H9 (cell line): ENCODE measurements around the gene PTEN. TPM values are rescaled to one million over a fixed set of nuclear protein-coding genes. Genes with fewer than 3 reads are reported as not detected.

Experiments used
- DNase-seq: peaks from one replicate; pipeline ENCODE4 v3.0.0-alpha.2; 2017
- H2AFZ ChIP-seq: one replicate; pipeline ENCODE4 v1.6.1; 2013; ENCODE audit warnings: mild to moderate bottlenecking, low read length, control low read depth, moderate library complexity
- H2AK5ac ChIP-seq: 2 replicates; pipeline ENCODE4 v1.6.1; 2013; ENCODE audit warnings: low read length, control low read depth, mixed read lengths; ENCODE audit not compliant: insufficient read length
- H2BK120ac ChIP-seq: one replicate; pipeline ENCODE4 v1.6.1; 2013; ENCODE audit warnings: low read depth, mild to moderate bottlenecking, low read length, control low read depth, inconsistent platforms; ENCODE audit not compliant: poor library complexity, severe bottlenecking
- H2BK12ac ChIP-seq: 2 replicates; pipeline ENCODE4 v1.6.1; 2013; ENCODE audit warnings: low read length, control low read depth, mixed read lengths, low read depth; ENCODE audit not compliant: insufficient read length
- H2BK15ac ChIP-seq: 2 replicates; pipeline ENCODE4 v1.6.1; 2013; ENCODE audit warnings: low read depth, low read length, control low read depth
- H2BK20ac ChIP-seq: one replicate; pipeline ENCODE4 v1.6.1; 2013; ENCODE audit warnings: low read depth, mild to moderate bottlenecking, low read length, control low read depth, inconsistent platforms; ENCODE audit not compliant: poor library complexity, severe bottlenecking
- H2BK5ac ChIP-seq: 2 replicates; pipeline ENCODE4 v1.6.1; 2013; ENCODE audit warnings: low read length, control low read depth, mixed read lengths; ENCODE audit not compliant: insufficient read length
- H3K14ac ChIP-seq: 2 replicates; pipeline ENCODE4 v1.6.1; 2013; ENCODE audit warnings: low read length, control low read depth; ENCODE audit not compliant: insufficient read depth
- H3K18ac ChIP-seq: 2 replicates; pipeline ENCODE4 v1.6.1; 2013; ENCODE audit warnings: low read depth, mild to moderate bottlenecking, mixed read lengths, low read length, control low read depth; ENCODE audit not compliant: insufficient read length
- H3K23ac ChIP-seq: 2 replicates; pipeline ENCODE4 v1.6.1; 2013; ENCODE audit warnings: low read length, control low read depth, mixed read lengths, low read depth; ENCODE audit not compliant: insufficient read length
- H3K23me2 ChIP-seq: 2 replicates; pipeline ENCODE4 v1.6.1; 2013; ENCODE audit warnings: low read depth, mild to moderate bottlenecking, mixed read lengths, low read length, control low read depth; ENCODE audit not compliant: insufficient read length, poor library complexity, severe bottlenecking
- H3K27ac ChIP-seq: 2 replicates; pipeline ENCODE4 v1.5.1; 2013; ENCODE audit warnings: low read length, control low read depth, mixed read lengths, low read depth; ENCODE audit not compliant: insufficient read length
- H3K27me3 ChIP-seq: 2 replicates; pipeline ENCODE4 v1.6.1; 2013; ENCODE audit warnings: low read length, control low read depth, inconsistent platforms; ENCODE audit not compliant: insufficient read depth
- H3K4ac ChIP-seq: 2 replicates; pipeline ENCODE4 v1.6.1; 2013; ENCODE audit warnings: low read depth, mild to moderate bottlenecking, control low read depth, inconsistent platforms, low read length, moderate library complexity
- H3K4me1 ChIP-seq: 2 replicates; pipeline ENCODE4 v1.6.1; 2013; ENCODE audit warnings: low read length, control low read depth, inconsistent platforms; ENCODE audit not compliant: insufficient read depth
- H3K4me2 ChIP-seq: 2 replicates; pipeline ENCODE4 v1.6.1; 2013; ENCODE audit warnings: low read length, control low read depth, mixed read lengths; ENCODE audit not compliant: insufficient read length, insufficient read depth
- H3K56ac ChIP-seq: 2 replicates; pipeline ENCODE4 v1.6.1; 2013; ENCODE audit warnings: low read depth, mild to moderate bottlenecking, mixed read lengths, low read length, control low read depth; ENCODE audit not compliant: insufficient read length
- H3K79me1 ChIP-seq: 2 replicates; pipeline ENCODE4 v1.6.1; 2013; ENCODE audit warnings: low read depth, mild to moderate bottlenecking, moderate library complexity, low read length, control low read depth, inconsistent platforms; ENCODE audit not compliant: insufficient read depth, poor library complexity, severe bottlenecking
- H3K79me2 ChIP-seq: 2 replicates; pipeline ENCODE4 v1.6.1; 2013; ENCODE audit warnings: low read length, control low read depth, inconsistent platforms; ENCODE audit not compliant: insufficient read depth
- H3K9ac ChIP-seq: 2 replicates; pipeline ENCODE4 v1.6.1; 2013; ENCODE audit warnings: low read length, control low read depth, mixed read lengths; ENCODE audit not compliant: insufficient read length; ENCODE audit errors: extremely low read depth
- H3K9me3 ChIP-seq: one replicate; pipeline ENCODE4 v1.6.1; 2013; ENCODE audit warnings: low read depth, low read length, inconsistent platforms; ENCODE audit not compliant: control insufficient read depth
- H3T11ph ChIP-seq: one replicate; pipeline ENCODE4 v1.6.1; 2013; ENCODE audit warnings: mild to moderate bottlenecking, low read length, control low read depth, inconsistent platforms
- H4K20me1 ChIP-seq: one replicate; pipeline ENCODE4 v1.6.1; 2013; ENCODE audit not compliant: control insufficient read depth, insufficient read length, insufficient read depth
- H4K5ac ChIP-seq: 2 replicates; pipeline ENCODE4 v1.6.1; 2013; ENCODE audit warnings: low read depth, mild to moderate bottlenecking, mixed read lengths, low read length, control low read depth; ENCODE audit not compliant: insufficient read length
- H4K8ac ChIP-seq: replicated peaks from 2 replicates; pipeline ENCODE4 v1.6.1; 2013; ENCODE audit warnings: low read length, control low read depth, mixed read lengths, low read depth; ENCODE audit not compliant: insufficient read length
- H4K91ac ChIP-seq: 2 replicates; pipeline ENCODE4 v1.6.1; 2013; ENCODE audit warnings: low read depth, mild to moderate bottlenecking, moderate library complexity, mixed read lengths, low read length, control low read depth; ENCODE audit not compliant: insufficient read length
- H3K27ac Mint-ChIP-seq, 3 experiments: 2 replicates in 2 of 3; 3 replicates in 1 of 3; pipeline ENCODE4 v1.8.0; 2020 to 2021; ENCODE audit warnings: mixed read lengths in 3 of 3, mild to moderate bottlenecking in 1 of 3, moderate library complexity in 1 of 3
- H3K27me3 Mint-ChIP-seq: 2 replicates; pipeline ENCODE4 v1.8.0; 2021; ENCODE audit warnings: low read depth, mild to moderate bottlenecking, moderate library complexity, mixed read lengths
- H3K36me3 Mint-ChIP-seq, 3 experiments: 2 replicates in 2 of 3; 3 replicates in 1 of 3; pipeline ENCODE4 v1.8.0; 2020 to 2021; ENCODE audit warnings: low read depth in 3 of 3, mixed read lengths in 3 of 3; ENCODE audit not compliant: insufficient read depth in 1 of 3
- H3K4me1 Mint-ChIP-seq, 2 experiments: 2 replicates each; pipeline ENCODE4 v1.8.0; 2020; ENCODE audit warnings: mixed read lengths in 2 of 2
- H3K4me3 Mint-ChIP-seq, 2 experiments: 2 replicates in 1 of 2; 3 replicates in 1 of 2; pipeline ENCODE4 v1.8.0; 2020 to 2021; ENCODE audit warnings: mild to moderate bottlenecking in 2 of 2, mixed read lengths in 2 of 2, moderate library complexity in 1 of 2
- H3K9me3 Mint-ChIP-seq, 2 experiments: 2 replicates in 1 of 2; 3 replicates in 1 of 2; pipeline ENCODE4 v1.8.0; 2020; ENCODE audit warnings: mild to moderate bottlenecking in 2 of 2, mixed read lengths in 2 of 2, moderate library complexity in 1 of 2
- WGBS: extraction: QIAGEN DNeasy Blood & Tissue Kit; methylation state at CpG from one replicate; pipeline ENCODE4 v1.1.7; 2013; ENCODE audit warnings: missing lambda C conversion rate, low lambda C conversion rate, mixed read lengths; ENCODE audit not compliant: insufficient read length; ENCODE audit errors: extremely low coverage; 5-methylcytosine and 5-hydroxymethylcytosine counted together
- total RNA-seq: library from RNA; stranded (reverse); gene quantifications from 2 replicates; pipeline ENCODE4 v1.2.1, GENCODE V29; 2021
- TF ChIP-seq, protein P1 (sequence below): fragments of 200-600 bp; sonication (generic); conservative IDR thresholded peaks from 3 replicates; pipeline ENCODE4 v1.8.0; 2021; ENCODE audit warnings: antibody characterized with exemption, mild to moderate bottlenecking

The PTEN gene
- total RNA-seq, 1 experiment from 2014 or later: 52.8 TPM

- no peak overlapping the region for H2BK15ac ChIP-seq
- H3K56ac ChIP-seq: no peak overlapping the region
- no peak overlapping the region for H3K9ac ChIP-seq
- no peaks in the 10 kb centered on the region for H3K9me3 Mint-ChIP-seq
- H2AFZ ChIP-seq: no peak overlapping the region
- no peak overlapping the region for H4K5ac ChIP-seq
- H3K9me3 ChIP-seq: no peaks in the 10 kb centered on the region
- WGBS: no CpG with 5 or more reads among the region's 5 CpGs
- H2BK12ac ChIP-seq: no peak overlapping the region
- TF ChIP-seq, protein P1, sequence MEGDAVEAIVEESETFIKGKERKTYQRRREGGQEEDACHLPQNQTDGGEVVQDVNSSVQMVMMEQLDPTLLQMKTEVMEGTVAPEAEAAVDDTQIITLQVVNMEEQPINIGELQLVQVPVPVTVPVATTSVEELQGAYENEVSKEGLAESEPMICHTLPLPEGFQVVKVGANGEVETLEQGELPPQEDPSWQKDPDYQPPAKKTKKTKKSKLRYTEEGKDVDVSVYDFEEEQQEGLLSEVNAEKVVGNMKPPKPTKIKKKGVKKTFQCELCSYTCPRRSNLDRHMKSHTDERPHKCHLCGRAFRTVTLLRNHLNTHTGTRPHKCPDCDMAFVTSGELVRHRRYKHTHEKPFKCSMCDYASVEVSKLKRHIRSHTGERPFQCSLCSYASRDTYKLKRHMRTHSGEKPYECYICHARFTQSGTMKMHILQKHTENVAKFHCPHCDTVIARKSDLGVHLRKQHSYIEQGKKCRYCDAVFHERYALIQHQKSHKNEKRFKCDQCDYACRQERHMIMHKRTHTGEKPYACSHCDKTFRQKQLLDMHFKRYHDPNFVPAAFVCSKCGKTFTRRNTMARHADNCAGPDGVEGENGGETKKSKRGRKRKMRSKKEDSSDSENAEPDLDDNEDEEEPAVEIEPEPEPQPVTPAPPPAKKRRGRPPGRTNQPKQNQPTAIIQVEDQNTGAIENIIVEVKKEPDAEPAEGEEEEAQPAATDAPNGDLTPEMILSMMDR: no peak
- no peaks in the 10 kb centered on the region for H3K27me3 ChIP-seq
- H3K4me1 Mint-ChIP-seq: no peaks in the 10 kb centered on the region
- H3K27ac Mint-ChIP-seq: no peak overlapping the region
- no peak overlapping the region for H3K4me3 Mint-ChIP-seq
- no peak overlapping the region for H3K14ac ChIP-seq
- H3K27me3 Mint-ChIP-seq: no peaks in the 10 kb centered on the region
- H3K79me2 ChIP-seq: no peaks in the 10 kb centered on the region
- peaks cover 19 to 47% (median 36%) of the 10 kb centered on the region in 3 experiments for H3K36me3 Mint-ChIP-seq
- no peak overlapping the region for H3K27ac ChIP-seq
- no peak overlapping the region for H4K8ac ChIP-seq
- no peak overlapping the region for H2AK5ac ChIP-seq
- H2BK20ac ChIP-seq: no peak overlapping the region
- no peak overlapping the region for H3K4ac ChIP-seq
- H3T11ph ChIP-seq: no peak overlapping the region
- no peaks in the 10 kb centered on the region for H3K79me1 ChIP-seq
- H3K18ac ChIP-seq: no peak overlapping the region
- H3K4me1 ChIP-seq: no peaks in the 10 kb centered on the region
- H4K91ac ChIP-seq: no peak overlapping the region
- no peak overlapping the region for H2BK120ac ChIP-seq
- DNase-seq: no peak
- H3K23ac ChIP-seq: no peak overlapping the region
- no peaks in the 10 kb centered on the region for H3K23me2 ChIP-seq
- H3K4me2 ChIP-seq: no peak overlapping the region
- H2BK5ac ChIP-seq: no peak overlapping the region
- H4K20me1 ChIP-seq: no peaks in the 10 kb centered on the region
These were observed 94.3 kb downstream of the PTEN start for GRCh38 chr10:87957702-87958101.
